Stimulated activated CD4-positive, alpha-beta T cell treated with anti-CD3 and anti-CD28 coated beads, Interleukin-15, amount 100 ng/mL, for 24 hours (primary cell): ENCODE data around the gene FKBP2.
A peak's percentile ranks its signal among the peaks of the same experiment; 100 is the strongest.

ENCODE experiments used
- DNase-seq: peaks from one replicate; pipeline ENCODE4 v3.0.0-alpha.2; 2020

FKBP2 gene

DNA sequence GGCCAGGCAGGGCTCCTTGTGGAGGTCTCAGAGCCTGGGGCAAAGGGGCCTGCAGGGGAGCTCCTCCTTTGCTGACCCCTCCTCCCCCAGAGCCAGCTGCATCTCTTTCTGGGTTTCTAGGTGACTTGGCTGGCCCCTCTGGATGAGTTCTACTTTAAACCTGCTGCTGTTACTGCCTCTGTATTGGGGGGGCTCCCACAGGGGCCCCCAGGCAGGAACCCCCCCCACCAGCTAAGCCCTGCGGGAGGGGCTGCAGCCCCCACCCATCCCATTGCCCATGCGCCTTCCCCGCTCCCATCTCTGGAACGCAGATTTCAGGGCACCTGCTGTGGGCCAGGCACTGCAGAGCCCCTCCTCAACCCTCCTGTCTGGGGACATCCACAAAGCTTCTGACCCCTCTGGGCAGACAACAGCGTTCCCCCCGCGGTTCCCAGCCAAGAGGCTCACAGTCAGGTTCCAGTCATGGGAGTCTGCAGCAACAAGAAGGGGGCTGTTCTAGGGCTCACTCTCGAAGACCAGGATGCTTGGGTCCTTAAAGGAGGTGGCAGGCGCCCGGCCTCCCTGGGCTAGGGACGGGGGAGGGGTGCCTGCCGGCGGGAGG, 9.6 kb downstream of the FKBP2 start:
- no peak for DNase-seq

DNA sequence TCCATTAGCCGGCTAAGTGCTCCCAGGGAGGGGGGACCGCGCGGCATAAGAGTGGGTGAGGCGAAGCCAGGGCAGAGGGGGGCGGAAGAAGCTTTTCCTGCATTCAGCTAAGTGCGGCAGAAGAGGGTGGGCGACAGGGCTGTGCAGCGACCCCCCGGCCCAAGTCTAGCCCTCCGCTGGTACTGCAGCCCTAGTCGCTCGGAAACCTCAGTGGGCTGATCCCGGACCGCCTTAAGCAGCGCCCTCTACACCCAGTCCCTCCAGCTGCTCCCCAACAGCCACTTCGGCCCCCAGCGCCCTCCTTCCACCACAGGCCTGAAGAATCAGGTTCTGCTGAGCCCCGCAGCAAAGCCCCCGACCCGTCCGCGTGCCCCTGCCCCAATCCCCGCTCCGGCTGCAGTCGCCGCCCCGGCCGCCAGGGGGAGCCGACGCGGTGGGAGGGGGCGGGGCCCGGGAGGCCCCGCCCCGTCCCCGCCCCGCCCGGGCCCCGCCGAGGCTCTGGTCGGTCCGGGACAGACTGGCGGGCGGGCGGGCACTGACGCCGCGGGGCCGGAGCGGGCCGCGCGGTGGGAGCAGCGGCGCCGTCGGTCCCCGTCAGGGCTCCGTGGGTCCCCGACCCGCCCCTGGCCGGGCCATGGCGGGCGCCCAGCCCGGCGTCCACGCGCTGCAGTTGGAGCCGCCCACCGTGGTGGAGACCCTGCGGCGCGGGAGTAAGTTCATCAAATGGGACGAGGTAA, 10.3 kb downstream of the FKBP2 start, which contains the start of gene PLCB3:
Gene PLCB3 (plus strand): TSS at position 515 of the 737 bp plus-strand sequence. CDS start 120 bp downstream, at position 635.
- peak; percentile 69 for DNase-seq

DNA sequence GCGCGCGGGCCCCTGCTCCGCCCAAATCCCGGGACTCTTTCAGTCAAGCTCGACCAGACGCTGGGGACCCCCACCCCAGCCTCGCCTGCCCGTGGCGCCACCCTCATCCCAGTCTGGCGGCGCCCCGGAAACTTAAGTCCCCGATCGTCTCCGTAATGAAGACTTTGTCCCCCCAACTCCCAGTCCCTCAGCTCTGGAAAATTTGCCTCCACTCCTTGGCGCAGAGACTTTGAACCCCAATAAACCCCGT, 10.8 kb downstream of the FKBP2 start:
- DNase-seq, result no peak

DNA sequence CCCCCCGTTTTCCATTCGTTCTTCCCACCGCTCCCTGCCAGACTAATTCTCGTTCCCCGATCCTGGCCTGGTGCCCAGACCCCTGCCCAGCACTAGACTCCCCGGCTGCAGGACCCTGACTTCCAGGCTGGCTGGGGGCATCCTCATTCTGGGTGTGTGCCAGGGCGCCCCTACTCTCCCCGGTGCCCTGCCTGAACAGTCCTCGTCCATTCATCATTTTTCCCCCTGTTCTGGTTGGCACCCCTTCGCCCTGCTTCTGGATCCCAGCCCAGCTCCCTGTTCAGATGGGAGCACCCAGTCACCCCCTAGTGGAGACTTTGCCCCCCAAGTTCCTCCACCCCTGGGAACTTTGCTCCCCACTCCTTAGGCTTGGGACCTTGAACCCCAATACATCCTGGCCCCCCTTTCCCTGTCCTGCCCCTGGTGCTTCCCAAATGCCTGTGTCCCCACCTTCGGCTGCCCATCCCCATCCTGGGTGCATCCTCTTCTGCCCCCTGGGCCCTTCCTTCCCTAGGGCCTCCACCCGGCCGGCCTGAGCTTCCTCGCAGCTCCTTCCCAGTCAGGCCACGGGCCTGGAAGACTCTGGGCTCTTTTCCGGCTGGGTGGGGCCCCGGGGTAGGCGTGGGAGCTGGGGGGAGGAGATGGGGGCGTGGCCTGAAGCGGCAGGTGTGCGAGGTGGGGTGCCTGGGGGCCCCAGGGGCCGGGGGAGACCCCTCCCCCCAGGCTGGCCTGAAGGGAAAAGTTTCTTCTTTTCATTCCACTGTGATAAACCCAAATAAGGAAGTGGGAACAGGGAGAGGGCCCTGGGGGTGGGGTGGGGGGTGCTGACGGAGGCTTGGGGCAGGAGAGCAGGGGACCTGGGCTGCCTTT, 11.3 kb downstream of the FKBP2 start:
- peak; percentile 56 for DNase-seq

DNA sequence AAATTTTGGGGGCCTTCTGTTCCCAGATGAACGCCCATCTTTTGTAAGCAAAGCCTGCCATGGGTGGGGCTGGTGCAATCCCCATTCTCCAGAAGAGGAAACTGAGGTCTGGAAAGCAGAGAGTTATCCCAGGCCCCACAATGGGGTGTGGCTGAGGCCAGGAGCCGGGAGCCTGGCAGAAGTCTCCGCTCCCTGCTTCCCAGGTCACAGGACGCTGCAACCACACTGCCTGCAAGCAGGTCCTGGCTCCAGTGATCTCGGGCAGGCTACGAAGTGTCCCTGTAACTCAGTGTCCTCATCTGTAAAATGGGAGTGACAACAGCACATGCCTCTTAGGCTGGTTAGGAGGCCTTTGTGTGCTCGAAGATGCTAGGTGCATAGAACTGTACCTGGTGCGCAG, 12.1 kb downstream of the FKBP2 start:
- no peak for DNase-seq

DNA sequence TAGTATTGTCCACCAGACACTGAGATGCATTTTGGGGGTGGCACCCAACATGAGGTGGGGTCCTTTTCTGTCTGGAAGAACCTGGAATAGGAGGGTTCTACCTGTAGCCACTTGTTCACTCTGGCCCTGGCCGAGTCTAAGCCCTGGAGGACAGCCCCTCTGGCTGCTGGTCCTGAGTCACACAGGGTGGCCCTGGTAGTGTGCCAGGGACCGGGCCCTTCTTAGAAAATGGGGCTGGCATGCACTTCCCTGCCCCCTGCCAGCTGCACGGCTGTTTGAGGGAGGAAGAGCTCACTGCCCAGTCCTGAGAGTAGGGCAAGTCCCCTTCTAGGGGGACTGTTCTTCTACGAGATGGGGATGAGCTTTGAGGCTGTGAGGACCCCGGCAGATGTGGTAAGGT, 12.6 kb downstream of the FKBP2 start:
- DNase-seq, result no peak

DNA sequence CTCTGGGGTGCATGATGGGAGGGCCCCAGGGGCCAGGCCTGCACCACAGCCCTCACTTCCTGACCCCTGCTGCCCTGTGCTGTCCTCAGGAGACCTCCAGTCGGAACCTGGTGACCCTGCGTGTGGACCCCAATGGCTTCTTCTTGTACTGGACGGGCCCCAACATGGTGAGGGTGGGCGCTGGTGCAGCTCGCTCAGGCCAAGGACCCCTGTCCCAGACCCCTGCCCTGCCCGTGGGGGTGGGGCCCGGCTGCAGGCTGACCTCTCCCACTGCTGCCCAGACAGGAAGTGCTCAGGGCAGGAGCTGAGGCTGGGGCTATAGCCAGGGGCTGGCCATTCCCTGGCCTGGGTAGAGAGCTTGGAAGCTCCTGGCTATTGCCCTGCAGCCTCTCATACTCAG, 13.4 kb downstream of the FKBP2 start:
- DNase-seq, result no peak

DNA sequence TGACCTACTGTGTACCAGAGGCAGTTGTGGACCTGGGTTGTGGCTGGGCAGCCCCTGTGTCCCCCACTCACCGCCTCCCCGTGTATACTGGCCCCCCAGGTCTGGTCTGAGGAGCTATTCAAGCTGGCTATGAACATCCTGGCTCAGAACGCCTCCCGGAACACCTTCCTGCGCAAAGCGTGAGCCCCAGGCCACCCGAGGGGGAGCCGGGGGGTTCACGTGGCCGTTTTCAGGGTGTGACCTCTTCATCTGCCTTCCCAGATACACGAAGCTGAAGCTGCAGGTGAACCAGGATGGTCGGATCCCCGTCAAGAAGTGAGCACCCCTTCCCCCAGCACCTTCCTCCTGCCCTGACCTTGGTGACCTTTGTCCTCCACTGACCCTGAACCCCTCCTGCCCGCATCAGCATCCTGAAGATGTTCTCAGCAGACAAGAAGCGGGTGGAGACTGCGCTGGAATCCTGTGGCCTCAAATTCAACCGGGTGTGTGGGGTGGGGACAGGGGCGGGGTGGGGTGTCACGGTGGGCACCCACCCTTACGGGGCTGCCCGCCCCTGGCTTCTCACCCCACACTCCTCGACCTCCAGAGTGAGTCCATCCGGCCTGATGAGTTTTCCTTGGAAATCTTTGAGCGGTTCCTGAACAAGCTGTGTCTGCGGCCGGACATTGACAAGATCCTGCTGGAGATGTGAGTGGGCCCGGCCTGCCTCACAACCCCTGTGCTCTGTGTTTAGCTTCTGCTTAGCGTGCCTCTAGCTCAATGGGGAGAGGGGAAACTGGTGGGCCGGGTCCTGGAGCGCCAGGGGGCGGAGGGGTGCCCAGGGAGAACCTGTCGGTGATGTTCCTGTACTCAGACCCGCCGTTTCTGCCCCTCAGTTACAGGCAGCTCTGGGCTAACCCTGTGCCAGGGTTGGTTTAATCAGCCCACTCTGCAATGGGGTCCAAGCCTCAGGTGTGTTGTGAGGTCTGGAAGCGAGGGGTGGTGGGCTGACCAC, 14.5 kb downstream of the FKBP2 start:
- no peak for DNase-seq

DNA sequence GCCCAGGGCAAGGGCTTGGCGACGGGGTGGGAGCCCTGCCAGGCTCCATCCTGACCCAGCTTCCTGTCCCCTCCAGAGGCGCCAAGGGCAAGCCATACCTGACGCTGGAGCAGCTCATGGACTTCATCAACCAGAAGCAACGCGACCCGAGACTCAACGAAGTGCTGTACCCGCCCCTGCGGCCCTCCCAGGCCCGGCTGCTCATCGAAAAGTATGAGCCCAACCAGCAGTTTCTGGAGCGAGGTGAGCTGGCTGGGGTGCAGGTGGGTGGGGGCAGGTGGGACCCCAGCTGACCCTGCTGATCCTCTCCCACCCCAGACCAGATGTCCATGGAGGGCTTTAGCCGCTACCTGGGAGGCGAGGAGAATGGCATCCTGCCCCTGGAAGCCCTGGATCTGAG, 15.4 kb downstream of the FKBP2 start:
- DNase-seq, result no peak

DNA sequence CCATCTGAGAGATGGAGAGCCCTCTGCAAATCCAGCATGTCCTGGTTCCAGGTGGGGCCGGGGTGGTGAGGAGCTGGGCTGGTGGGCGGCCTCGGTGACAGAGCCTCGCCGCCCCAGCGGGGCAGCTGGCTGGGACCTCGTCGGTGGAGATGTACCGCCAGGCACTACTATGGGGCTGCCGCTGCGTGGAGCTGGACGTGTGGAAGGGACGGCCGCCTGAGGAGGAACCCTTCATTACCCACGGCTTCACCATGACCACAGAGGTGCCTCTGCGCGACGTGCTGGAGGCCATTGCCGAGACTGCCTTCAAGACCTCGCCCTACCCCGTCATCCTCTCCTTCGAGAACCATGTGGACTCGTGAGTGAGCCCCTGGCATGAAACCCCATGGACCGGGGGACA, 17.5 kb downstream of the FKBP2 start:
- DNase-seq, result no peak

DNA sequence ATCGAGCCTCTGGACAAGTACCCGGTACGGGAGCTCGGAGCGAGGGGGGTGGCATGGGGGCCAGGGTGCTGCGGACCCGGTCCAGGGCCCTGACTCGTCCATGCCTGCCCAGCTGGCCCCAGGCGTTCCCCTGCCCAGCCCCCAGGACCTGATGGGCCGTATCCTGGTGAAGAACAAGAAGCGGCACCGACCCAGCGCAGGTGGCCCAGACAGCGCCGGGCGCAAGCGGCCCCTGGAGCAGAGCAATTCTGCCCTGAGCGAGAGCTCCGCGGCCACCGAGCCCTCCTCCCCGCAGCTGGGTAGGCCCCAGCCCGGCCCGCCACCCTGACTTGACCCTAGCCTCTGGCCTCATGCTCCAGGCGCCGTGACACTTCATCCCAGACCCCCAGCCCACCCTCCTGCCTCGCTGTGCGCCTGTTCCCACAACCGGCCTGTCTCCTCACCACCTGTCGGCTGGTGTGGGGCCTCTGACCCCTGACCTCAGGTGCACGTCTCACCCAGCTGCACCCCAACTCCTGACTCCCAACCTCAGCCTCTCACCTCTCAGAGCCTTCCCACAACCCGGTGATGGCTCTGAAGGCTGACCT, 18.1 kb downstream of the FKBP2 start:
- DNase-seq, result no peak

DNA sequence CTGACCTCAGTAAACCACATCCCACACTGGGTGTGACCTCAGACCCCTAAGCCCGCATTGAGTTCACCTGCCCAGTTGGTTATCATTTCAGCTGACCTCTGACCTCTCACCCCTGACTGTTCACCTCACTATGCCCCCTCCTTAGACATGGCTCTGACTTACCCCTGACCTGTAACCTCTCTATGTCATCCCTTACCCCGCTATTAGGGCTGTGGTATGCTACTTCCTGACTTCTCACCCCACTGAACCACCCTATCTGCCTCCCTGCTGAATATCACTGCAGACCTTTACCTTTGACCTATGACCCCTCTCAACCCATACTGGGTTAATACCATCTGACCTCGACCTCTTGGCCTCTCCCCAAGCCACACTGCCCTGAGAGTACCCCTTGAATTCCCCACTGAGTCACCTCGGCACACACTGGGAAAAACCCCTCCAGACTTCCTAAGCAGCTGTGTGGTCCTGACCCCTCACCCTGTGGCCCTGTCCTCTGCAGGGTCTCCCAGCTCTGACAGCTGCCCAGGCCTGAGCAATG, 18.7 kb downstream of the FKBP2 start:
- no peak for DNase-seq

DNA sequence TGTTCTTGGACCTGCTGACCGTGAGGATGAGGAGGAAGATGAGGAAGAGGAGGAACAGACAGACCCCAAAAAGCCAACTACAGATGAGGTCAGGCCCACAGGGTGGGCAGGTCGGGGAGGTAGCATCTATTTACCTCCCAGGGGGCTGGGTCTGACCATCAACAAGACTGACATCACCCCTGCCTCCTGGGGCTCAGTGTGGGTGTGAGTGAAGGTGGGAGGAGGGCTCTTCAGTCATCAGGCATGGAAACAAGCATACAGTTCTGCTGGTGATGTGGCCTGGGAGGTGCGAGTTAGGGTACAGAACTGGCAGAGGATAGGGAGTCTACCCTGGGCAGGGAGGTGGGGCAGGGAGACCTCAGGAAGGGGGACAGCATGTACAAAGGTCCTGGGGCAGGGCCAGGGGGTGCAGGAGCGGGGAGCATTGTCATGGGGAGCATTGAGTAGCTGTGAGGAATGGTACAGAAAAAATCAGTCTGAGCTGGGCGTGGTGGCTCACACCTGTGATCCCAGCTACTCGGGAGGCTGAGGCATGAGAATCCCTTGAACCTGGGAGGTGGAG, 19.3 kb downstream of the FKBP2 start:
- DNase-seq, result no peak

DNA sequence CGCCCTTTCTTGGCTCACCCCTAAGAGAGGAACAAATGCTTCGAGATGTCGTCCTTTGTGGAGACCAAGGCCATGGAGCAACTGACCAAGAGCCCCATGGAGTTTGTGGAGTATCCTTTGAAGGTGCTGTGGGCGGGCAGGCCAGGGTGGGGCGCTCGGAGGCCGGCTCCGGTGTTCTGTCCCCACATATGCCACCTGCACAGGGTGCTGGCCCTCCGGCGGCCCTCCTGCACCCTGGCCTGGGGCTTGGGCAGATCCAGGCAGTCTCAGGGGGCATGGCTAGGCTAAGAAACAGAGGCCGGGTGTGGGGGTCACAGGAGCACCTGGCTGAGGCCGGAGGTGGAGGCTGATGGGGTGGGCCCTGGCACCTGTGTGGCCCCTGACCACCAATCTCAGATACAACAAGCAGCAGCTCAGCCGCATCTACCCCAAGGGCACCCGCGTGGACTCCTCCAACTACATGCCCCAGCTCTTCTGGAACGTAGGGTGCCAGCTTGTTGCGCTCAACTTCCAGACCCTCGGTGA, 20.7 kb downstream of the FKBP2 start:
- DNase-seq, result no peak

DNA sequence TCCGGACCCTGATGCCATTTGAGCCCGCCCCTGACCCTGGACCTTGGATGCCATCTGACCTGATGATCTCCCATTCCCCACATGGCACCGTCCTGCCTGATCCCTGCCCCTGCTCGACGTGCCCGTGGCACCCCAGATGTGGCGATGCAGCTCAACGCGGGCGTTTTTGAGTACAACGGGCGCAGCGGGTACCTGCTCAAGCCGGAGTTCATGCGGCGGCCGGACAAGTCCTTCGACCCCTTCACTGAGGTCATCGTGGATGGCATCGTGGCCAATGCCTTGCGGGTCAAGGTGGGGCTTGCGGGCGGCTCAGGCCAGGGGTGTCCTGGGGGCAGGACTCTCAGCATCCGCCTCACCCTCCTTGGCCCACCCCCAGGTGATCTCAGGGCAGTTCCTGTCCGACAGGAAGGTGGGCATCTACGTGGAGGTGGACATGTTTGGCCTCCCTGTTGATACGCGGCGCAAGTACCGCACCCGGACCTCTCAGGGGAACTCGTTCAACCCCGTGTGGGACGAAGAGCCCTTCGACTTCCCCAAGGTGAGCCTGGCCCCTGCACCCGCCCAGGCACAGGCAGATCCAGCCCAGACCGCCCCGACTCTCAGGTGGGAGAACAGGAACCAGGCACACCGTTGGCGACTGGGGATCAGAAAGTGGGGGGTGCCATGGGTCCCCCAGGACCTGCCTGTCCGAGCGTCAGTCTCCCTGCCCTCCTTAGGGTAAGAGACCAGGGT, 21.5 kb downstream of the FKBP2 start:
- no peak for DNase-seq

DNA sequence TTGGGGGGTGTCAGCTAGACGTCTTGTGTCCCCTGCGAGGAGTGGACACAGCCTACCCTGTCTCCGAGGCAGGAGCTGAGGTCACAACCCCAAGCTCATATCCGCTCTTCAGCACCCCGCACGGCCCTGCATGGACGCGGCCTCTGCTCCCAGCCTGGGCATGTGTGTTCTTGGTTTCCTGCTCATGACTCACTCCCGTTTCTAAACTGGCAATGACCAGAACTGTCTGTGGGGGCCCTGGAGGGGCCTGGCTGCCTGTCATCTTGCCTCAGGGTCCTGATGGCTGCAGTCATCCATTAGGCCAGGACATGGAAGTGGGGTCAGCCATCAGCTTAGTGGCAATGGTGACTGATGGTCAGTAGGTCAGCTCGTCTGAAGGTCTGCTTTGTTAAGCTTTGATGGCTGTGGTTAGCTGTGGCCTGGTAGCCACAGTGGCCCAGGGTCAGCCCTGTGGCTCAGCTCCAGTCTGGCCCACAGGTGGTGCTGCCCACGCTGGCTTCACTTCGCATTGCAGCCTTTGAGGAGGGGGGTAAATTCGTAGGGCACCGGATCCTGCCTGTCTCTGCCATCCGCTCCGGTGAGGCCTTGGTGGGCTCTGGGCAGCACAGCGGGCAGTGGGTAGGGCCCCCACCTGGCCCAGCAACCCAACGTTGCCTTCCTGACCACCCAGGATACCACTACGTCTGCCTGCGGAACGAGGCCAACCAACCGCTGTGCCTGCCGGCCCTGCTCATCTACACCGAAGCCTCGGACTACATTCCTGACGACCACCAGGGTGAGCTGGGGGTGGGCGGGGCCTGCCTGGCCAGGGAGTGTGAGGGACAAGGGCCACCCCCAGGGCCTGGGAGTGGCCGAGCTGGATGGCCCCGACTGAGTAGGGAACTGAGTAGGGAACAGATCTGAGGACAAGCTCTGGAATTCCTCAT, 22.4 kb downstream of the FKBP2 start:
- DNase-seq, result no peak

DNA sequence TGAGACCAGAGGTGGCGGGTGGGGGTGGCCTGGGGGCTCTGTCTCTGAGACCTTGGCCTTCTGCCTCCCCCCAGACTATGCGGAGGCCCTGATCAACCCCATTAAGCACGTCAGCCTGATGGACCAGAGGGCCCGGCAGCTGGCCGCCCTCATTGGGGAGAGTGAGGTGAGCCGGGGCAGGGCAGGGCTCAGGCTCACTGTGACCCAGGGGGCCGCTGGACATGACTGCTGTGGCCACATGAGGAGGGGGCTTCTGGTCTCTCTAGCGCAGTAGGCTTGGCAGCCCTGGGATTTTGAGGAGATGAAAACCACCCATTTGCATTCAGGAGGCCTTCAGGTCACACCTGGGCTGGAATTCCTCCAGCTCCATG, 23.0 kb downstream of the FKBP2 start:
- DNase-seq, result no peak

DNA sequence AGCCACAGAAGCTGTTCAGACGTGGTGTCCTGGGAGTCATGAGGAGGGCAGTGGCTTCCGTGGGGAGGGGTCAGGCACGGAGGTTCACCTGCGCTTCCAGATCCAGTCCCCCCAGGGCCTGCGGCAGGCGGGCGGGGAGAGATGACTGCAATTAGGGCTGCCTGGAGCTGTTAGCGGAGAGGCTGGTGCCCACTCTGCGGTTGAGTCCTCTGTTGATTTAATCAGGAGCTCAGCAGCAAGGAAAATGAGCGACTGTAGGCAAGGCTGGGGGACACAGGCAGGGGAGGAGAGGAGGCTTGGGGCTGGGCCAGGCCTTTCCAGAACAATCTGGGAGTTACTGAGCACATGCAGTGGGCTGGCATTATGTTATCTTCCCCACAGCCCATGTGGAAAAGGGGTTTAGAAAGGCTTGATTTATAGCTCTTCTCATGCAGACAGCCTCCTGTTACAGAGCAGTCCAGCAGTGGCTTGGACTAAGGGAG, 23.5 kb downstream of the FKBP2 start:
- DNase-seq, result no peak
